Hindlimb muscle (tissue), 1 donor: ENCODE measurements around the gene CHD9NB. TPM values are rescaled to one million over a fixed set of nuclear protein-coding genes. Genes with fewer than 3 reads are reported as not detected.

Experiments used
- DNase-seq: peaks from one replicate; pipeline ENCODE4 v3.0.0-alpha.2; 2013
- polyA plus RNA-seq: library from polyadenylated mRNA; unstranded; fragments of 120-200 nt; gene quantifications from one replicate; pipeline ENCODE4 v1.2.1, GENCODE V29; 2013; ENCODE audit not compliant: insufficient read length

Gene CHD9NB
- polyA plus RNA-seq, 1 donor, result 1.6 TPM

DNA sequence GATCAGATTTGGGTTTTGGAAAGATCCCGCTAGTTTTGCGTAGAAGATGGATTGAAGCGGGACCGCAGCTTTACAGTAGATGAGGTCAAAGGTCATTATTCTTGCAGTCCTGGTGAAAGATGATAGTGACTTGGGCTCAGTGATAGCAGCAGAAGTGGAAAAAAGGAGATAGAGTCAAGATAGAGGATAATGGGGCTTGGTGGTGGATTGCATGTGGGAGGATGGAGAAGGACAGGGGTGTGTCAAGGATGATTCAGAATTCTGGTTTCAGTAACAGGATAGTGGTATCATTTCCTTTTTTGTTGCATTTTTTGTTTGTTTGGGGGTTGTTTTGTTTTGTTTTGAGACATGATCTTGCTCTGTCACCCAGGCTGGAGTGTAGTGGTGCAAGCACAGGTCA is 28.7 kb downstream of the CHD9NB start:
- DNase-seq, result no peak

DNA sequence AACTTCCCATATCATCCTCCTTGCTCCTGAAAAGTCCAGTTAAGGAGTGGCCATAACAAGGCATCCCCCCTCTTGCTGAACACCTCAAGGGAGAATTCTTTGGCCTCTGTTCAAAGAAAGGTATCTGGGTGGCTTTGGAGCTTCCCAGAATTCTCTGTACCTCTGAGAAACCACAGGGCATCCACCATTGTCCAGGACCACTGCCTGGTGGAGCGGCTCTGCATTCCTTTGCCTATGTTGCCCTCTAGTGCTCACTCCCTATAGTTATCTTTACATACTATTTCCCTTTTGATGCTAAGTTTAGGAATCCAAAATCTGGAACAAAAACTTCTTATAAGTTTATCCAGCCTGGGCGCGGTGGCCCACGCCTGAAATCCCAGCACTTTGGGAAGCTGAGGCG is 30.3 kb downstream of the CHD9NB start:
- peak; percentile 63 for DNase-seq

DNA sequence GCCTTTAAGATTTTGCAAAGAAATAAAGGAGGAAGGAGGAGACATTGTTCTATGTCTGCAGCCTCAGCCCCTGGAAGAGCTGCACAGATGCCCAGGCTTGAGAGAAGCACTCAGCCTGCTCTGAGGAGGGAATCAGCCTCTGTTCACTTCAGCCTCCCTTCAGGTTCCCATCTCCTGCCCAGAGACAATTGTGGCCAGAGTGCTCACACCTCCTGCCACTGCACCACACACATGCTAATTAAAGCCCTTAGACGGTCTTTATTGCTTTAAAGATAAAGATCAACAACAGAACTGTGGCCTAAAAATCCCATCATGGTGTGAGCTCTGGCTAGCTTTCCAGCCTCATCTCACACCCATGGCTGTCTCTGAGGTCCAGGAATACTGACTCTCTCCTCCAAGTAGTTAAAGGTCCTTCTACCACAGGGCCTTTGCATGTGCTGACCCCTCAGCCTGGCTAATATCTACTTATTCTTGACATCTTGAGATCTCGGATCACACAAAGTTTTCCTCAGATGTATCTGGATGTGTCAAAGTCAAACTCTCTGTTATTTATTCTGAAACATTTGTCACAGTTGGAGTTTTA is 33.8 kb downstream of the CHD9NB start:
- DNase-seq, result no peak

DNA sequence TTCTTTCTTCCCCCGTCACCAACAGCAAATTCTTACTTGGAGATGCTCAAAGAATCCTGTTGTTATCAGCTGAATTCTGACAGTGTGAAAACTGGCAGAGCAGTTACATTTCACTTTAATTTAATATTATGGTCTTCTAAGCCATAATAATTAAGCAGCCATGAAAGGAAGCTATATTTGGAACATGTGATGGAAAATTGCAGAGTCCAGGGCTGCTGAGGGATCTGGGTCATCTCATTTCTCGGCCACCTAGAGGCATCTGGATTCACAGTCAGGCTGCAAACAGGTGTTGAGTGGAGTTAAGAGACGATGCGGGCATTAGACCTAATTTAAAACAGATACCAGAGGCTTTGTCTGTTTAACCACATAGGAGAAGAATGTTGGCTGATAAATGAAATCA is 38.4 kb downstream of the CHD9NB start:
- DNase-seq, result no peak

DNA sequence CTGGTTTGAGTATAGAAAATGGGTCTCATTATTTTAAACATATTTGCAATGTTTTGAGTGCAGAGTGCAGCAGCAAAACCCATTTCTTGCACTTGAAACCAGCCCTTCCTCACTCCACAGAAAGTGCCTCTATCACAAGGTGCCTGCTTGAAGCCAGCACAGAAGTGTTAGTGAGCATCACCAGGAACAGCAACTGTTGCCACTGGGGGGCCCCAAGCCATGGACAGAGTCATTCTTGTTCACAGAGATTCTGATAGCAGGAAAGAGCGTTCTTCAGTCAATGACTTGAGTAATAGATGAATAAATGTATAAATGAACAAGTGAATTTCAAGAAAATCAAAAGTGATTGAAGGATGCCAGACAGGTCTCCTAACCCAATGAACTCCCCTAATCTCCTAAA is 45.6 kb downstream of the CHD9NB start:
- no peak for DNase-seq

DNA sequence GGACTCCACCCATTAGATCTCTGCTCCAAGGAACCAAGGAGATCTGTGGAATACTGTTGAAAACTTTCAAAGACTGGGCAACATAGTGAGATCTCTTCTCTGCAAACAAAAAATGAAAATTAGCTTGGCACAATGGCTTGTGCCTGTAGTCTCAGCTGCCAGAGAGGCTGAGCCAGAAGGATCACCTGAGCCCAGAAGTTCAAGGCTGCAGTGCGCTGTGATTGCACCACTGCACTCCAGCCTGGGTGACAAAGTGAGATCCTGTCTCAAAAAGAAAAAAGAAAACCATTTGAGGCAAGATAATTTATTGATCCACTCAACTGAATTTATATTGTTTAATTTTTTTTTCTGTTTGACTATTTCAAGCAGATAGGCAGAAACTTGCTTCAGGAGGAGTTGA is 54.8 kb downstream of the CHD9NB start:
- no peak for DNase-seq

DNA sequence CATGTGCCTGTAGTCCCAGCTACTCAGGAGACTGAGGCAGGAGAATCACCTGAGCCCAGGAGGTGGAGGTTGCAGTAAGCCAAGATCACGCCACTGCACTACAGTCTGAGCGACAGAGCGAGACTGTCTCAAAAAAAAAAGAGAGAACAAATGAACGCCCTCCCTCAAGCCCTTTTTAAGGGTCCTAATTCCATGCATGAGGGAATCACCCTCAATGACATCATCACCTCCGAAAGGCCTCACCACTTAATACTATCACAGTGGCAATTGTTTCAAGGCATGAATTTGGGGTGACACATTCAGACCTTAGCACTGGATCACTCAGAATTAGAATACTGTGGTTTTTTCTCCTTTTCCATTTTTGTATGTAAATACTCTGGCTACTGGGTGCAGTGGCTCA is 57.8 kb downstream of the CHD9NB start:
- DNase-seq, result no peak

DNA sequence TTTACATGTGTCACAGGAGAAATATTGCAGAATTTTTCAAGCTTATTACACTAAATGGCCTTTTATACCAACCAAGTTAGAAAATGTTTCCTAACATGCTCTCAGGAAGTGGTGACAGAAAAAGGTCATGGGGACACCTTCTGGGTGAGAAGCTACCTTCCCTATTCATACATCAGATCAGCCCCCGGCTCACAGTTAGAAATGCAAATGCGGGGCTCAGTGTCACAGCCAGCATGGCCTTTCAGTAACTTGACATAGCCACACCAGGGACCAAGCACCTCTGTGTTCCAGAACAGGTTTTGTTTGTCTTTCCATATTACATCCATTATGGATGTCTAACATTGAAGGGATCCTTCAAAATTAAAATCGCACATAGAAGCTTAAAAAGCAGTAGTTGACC is 59.5 kb downstream of the CHD9NB start:
- no peak for DNase-seq

DNA sequence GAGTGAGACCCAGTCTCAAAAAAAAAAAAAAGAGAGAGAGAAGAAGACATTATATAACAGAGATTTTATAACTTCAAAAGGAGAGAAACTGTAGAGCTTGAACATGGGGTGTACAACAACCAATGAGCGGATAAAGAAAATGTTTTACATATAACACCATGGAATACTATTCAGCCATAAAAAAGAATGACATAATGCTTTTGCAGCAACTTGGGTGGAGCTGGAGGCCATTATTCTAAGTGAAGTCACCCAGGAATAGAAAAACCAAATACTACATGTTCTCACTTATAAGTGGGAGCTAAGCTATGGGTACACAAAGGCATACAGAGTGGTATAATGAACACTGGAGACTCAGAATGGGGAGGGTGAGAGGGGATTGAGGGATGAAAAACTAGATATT is 61.1 kb downstream of the CHD9NB start:
- no peak for DNase-seq

Other genes with a start within 250 kb of the CHD9NB start
- gene CHD9, start 2.1 kb upstream of the CHD9NB start, polyA plus RNA-seq, result 45.7 TPM